ENCODE results near the gene ABT1. TPM values are rescaled to one million over a fixed set of nuclear protein-coding genes. Genes with fewer than 3 reads are reported as not detected.

Gene ABT1
- total RNA-seq, 1 donor from 2014 or later = 12.0 TPM

DNA sequence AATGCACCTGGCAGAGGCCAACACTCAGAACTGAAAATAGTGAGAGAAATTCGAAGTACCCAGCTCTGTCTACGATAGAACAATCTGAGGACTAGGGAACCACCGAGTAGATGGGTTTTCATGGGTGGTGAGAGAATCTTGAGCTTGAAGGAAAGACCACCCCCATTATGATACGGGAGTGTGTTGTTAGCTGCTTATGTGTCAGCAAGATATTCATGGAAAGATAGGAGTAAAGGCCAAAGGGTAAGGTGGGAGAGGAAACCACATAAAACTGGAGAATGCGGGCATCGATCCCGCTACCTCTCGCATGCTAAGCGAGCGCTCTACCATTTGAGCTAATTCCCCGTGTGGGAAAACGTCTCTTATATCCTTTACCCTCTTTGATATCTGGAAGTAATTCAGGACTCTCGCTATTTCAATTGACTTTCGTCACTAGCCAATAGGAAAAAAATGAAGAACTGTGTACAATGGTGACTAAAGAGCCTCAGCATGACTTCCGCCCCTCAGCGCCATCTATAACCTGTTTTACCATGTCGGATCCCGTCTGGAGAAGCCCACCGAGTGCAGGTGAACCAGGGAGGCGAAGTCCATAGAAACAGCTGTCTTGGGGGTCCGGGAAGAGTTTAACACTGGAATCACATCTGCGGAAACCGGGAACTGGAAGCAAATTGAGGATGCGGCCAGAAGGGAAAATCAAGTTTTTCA is 25.0 kb upstream of the ABT1 start:
- no peak for DNase-seq (ENCODE audit: low spot score)

DNA sequence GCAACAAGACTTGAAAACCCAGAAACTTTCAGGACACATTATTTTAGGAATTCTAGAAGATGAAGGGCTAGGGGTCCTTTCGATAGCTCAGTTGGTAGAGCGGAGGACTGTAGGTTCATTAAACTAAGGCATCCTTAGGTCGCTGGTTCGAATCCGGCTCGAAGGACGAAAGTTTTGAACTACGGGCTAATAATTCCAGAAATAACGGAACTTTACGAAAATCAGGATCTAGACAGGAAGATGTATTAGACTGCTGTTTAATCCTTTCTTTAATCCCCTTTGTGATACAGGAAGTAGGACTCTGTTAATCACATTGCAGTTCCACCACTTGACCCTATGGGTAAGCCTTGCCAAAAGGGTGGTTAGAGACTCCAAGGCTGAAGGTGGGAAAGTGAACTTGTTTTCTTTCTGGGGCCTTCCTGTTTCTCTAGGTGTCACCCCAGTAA is 21.2 kb upstream of the ABT1 start:
- no peak for DNase-seq (ENCODE audit: low spot score)

DNA sequence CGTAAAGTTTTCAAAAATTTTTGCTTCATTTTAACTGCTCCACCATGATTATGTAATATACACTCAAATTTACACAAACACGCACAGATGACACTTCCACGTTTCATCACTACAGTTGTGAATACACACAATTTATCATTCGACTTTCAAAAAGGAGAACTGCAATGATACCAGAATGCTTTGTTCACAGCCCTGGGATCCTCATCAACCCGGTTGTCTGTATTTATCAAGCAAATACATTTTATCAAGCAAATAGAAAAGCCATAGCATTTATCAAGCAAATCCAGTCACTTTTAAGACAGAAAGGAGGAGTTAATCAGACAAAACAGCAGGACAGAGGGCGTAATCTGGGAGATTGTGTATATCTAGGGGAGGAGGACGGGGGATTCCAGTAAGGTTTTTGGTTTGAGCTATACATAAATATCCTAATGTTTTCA is 20.3 kb upstream of the ABT1 start:
- no peak for DNase-seq (ENCODE audit: low spot score)

DNA sequence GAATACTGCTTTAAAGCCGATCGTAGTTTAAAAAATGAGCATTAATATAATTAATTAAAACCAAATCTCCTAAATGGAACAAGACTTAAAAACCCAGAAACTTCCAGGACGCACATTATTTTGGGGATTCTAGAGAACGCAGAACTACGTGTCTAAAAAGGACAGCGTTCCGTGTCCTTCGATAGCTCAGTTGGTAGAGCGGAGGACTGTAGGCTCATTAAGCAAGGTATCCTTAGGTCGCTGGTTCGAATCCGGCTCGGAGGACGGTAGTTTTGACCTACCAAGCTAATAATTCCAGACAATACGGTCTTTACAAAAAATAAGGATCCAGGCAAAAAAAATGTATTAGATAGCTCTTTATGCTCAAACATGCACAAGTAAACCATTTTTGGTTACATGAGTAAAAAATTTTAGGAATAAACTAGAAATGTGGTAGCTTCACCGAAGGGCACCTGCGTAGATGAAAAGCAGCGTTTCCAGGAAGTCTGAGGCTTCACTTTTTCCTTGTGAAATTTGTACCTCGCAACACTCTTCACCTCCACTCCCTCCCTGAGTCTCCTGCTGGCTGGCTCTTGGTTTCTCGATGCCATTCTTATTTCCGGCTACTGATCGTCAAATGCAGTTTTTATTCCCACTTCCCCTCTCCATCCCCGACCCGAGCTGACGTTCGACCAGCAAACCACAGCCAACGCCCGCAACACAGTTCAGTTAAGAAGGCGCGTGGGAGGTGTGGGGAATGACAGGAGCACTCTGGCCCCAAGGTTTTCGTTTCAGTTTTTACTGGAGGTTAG is 19.6 kb upstream of the ABT1 start:
- no peak for DNase-seq (ENCODE audit: low spot score)

DNA sequence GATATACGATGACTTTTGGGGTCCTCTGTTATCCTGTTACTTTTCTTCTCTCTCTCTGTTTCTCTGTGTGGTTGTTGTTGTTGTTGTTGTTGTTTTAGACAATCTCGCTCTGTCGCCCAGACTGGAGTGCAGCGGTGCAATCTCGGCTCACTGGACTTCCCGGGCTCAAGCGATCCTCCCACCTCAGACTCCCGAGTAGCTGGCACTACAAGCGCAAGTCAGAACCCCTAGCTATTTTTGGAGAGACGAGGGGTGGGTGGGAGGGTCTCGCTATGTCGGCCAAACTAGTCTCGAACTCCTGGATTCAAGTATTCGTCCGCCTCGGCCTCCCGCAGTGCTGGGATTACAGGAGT is 19.1 kb upstream of the ABT1 start:
- no peak for DNase-seq (ENCODE audit: low spot score)

DNA sequence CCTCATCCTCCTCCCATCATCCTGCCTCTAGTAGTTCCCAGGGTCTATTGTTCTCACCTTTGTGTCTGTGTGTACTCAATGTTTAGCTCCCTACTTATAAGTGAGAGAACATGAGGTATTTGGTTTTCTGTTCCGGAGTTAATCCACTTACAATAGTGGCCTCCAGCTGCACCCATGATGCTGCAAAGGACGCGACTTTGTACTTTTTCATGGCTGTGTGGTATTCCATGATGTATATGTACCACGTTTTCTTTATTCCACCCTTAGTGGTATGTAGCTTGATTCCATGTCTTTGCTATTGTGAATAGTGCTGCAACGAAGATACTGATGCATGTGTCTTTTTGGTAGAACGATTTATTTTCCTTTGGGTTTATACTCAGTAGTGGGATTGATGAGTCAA is 18.5 kb upstream of the ABT1 start:
- DNase-seq (ENCODE audit: low spot score) = no peak

DNA sequence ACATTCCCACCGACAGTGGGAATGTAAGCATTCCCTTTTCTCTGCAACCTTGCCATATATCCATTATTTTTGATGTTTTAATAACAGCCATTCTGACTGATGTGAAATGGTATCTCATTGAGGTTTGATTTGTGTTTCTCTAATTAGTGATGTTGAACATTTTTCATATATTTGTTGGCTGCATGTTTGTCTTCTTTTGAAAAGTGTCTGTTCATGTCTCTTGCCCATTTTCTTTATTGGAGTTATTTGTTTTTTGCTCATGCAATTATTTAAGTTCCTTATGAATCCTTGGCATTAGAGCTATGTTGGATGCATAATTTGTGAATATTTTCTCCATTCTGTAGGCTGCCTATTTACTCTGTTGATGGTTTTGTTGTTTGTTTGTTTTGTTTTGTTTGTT is 18.0 kb upstream of the ABT1 start:
- DNase-seq (ENCODE audit: low spot score) = no peak

DNA sequence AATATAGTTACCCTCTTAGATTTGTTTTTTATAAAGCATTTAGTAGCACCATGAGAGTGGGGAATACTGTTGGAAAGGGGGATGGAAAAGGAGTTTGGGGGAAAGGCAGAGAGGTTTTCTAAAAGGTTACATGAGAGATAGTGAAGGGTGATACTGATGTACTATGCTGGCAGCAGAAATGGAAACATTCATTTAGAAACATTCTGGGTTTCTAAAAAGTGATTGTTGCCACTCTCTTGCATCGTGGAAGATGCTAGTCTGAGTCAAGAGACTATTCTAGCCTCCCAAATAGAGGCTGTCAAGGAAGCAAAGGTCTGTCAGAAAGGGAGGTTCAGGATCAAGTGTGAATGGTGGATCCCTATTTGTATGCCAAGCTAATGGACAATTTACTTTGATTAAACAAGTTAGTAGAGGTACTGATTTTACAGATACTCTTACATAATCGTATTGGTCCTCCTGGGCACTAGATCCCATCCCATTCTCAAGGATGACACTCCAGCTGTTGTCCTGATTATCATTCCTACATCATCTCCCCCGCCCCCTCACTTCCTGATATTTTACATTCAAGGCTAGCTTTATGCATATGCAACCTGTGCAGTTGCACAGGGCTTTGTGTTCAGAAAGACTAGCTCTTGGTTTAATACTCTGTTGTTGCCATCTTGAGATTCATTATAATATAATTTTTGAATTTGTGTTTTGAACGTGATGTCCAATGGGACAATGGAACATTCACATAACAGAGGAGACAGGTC is 15.4 kb upstream of the ABT1 start:
- DNase-seq (ENCODE audit: low spot score) = no peak

DNA sequence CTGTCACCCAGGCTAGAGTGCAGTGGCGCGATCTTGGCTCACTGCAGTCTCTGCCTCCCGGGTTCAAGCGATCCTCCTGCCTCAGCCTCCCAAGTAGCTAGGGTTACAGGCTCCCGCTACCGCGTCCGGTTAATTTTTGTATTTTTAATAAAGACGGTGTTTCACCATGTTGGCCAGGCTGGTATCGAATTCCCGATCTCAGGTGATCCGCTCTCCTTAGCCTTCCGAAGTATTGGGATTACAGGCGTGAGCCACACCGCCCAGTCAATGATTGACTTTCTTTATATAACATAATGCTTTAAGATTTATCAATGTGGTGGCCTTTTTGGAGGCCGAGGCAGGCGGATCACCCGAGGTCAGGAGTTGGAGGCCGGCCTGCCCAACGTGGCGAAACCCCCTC is 7.8 kb upstream of the ABT1 start:
- no peak for DNase-seq (ENCODE audit: low spot score)

DNA sequence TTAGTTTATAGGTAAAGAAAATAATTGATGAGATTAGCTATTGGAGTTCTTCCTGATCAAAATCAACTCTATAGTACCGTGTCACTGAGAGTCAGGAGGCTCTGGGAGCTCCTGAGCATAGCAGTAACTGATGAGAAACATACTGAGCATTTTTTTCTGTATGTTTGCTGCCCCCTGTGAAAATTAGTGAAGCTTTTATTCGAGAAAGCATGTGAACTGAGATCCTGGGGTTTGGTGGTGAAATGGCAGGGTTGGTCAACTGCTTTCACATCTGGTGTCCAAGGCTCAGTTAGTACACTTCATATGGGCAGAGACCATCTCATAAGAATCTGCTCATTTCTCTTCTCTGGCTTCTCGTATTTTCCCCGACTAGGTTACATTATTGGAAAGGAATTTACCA is 4.1 kb upstream of the ABT1 start:
- no peak for DNase-seq (ENCODE audit: low spot score)

DNA sequence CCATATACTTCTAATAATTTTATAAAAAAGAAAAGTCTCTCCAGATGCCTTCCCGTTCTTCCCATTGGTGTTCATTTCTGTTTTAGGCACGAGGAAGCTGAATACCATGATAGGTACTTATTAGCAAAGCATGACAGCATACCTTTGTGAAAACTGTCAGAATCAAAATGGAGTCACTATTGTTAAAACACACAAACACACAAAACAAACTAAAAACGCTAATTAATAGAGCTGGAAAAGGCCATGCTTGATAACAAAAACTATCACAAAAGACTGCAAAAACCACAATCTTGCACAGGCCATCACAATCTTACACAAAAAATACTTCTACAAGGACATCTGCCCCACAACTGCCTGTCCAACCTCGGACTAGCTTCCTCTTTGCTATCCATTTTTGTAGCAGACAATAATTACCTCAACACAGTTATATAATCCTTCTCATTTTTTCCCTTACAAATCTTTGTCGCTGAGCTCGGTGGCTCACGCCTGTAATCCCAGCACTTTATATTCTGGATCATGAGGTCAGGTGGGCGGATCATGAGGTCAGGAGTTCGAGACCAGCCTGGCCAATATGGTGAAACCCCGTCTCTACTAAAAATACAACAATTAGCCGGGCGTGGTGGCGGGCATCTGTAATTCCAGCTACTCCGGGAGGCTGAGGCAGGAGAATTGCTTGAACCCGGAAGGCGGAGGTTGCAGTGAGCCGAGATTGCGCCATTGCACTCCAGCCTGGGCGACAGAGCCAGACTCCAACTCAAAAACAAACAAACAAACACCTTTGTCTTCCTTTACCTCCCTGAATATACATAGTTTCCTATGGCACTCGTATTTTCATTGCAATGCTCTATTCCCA is 3.2 kb upstream of the ABT1 start:
- DNase-seq (ENCODE audit: low spot score) = no peak

DNA sequence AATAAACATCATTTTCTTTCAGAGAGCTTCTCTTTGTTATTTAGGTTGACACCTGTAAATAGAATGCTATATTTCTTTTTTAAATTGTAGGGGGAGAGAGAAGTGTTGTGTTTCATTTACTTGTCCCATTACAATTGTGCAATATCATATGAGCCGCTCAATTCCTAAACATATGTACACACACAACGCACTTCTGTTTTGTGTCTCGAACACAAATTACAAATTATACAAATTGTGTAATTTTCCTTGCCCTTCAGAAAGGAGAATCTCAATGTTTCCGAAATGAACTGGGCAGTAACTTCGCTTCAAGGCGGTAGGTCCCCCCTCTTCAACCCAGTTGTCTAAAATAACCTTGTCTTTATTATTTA is 2.6 kb upstream of the ABT1 start:
- no peak for DNase-seq (ENCODE audit: low spot score)

DNA sequence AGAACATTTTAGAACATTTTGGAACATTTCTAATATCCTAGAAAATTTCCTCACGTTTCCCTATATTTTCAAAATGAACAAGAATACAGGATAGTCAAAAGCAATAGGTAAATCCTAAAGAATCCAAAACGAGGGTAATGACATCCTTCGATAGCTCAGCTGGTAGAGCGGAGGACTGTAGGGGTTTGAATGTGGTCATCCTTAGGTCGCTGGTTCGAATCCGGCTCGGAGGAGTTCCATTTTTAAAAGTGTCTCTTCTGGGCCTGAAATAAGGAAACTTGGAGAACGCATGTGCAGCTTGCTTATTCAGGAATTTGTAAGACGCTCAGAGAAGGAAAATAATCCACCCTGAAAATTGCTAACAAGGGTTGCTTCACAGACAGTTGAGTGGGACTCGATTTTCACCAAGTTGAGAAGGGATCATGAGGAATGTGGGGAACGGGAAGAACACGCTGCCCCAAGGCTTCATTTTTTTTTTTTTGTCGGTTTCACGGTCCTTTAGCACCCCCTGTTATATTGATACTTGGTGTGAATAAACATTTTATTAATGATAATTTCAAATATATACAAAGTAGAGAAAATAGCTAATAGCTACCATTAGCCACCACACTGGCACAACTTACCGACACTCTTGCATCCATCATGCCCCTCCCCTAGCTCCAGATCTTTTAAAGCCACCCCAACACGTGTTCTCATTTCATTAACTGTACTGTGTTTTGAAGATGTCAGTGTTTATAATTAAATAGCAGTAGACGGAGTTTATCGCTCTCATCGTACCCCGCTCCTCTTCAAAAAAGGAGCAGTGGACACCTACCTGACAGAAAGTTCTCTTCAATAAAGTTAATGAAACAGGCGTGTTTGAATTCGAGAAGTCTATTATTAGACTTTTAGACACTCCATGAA is 1.8 kb upstream of the ABT1 start:
- DNase-seq (ENCODE audit: low spot score) = no peak

DNA sequence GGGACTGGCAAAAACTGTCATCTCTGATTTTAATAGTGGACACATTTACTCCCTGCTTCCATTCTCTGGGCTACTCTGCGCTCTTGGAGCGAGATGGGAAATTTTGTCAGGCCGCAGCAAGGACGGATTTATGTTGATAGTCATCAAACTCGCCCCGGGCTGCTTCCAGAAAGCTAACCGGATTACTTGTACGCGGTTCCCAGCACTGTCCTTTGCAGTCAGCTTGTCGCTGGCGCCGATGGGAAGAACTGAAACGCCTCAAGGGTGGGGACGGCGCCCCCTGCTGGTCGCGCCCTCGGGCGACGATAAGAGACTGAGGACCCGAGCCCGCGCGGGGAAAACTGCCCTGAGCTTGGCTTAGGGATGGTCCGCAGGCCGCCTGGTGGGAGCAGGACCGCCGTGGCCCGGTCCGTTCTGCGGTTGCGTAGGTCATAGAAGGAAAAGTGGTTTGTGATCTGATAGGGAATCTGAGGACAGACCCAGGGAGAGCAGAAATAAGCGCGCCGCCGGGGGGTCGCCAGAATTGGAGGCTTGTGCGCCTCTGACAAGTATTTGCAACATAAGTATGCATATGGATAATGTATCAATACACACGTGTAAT is 984 bp upstream of the ABT1 start:
- DNase-seq (ENCODE audit: low spot score) = peak; percentile 97

DNA sequence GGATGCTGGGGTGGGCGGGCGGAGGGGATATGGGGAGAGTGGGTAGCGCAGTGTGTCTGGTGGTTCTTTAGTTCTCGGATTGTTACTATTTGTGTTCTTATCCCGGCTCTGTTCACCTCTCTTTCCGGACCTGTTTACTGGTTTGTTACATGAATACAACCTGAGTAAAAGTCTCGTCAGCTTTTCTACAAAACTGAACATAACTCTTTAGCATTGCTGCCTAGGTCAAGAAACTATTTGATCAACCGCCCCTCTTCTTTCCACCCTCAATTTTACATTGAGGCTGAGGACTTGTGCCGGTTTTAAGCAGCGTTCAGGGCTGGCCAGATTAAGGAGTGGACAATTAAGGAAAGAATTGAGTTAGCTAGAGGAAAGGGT is 625 bp downstream of the ABT1 start:
- no peak for DNase-seq (ENCODE audit: low spot score)

DNA sequence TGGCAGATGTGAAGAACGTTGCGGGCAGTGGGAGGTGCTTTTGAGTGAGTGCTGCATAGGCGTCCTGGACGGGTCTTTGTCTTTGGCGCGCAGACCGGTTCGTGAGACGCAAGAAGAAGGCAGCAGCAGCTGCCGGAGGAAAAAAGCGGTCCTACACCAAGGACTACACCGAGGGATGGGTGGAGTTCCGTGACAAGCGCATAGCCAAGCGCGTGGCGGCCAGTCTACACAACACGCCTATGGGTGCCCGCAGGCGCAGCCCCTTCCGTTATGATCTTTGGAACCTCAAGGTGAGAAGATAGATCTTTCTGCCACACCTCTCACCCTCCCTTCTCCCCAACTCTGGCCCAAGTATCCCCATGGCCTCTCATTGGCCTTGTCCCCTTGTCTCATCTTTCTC is 1.1 kb downstream of the ABT1 start:
- DNase-seq (ENCODE audit: low spot score) = no peak

DNA sequence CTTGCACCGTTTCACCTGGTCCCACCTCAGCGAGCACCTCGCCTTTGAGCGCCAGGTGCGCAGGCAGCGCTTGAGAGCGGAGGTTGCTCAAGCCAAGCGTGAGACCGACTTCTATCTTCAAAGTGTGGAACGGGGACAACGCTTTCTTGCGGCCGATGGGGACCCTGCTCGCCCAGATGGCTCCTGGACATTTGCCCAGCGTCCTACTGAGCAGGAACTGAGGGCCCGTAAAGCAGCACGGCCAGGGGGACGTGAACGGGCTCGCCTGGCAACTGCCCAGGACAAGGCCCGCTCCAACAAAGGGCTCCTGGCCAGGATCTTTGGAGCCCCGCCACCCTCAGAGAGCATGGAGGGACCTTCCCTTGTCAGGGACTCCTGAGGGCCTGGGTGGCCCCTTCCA is 1.5 kb downstream of the ABT1 start:
- no peak for DNase-seq (ENCODE audit: low spot score)

DNA sequence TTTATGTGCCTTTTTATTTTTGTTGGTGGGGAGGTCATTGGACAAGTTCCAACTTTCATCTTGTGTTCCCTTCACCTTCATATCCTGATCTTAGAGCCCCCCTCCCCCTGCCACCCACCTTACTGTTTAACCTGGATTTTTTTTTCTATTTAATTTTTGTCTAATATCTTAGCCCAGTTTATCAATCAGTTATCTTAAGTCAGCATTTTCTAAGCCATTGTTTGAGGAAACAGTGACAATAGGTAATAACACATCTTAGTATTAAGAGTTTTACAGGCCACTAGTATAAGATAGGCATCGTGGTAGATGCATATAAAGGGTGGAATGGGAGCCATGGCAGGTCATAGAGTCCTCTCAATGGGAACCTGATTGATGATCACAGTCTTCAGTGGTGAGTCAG is 2.4 kb downstream of the ABT1 start:
- DNase-seq (ENCODE audit: low spot score) = no peak

DNA sequence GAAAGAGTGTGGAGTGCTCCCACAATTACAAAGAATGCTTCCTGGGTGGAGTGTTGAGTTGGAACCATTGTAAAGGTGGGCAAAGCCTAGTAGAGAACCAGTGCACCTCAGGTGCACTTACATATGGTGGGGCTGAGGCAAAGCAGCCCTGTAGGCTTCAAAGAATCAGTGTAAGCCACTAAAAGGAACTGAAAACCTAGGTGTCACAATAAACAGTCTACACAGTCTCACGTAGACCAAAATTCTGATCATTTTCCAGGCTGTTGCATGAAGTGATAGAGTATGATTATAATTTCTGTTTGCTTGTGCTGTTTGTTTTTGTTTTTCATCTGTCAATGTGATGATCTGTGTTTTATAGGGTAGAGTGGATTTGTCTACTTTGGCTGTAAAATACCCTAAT is 2.8 kb downstream of the ABT1 start:
- no peak for DNase-seq (ENCODE audit: low spot score)

DNA sequence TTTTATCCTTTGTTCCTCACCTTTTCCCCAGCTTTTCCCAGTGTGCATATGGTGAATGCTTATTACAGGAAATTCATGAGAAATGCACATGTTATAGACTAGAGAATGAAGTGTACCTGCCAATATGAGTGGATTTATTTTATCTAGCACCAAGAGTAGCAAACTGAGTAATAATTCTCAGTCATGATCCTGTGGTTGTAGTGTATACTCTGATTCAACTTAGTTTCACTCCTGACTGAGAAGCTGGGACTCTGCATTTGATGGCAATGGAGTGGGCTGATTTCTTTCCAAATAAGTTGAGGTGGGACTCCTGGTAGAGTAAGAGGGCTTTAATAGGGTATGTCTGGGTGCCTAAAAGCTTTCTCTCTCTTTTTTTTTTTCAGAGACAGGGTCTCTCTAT is 4.0 kb downstream of the ABT1 start:
- DNase-seq (ENCODE audit: low spot score) = no peak
